Suprapubic skin (tissue), 4 donors: ENCODE results near the gene VTI1A.

Source experiments
- CTCF ChIP-seq, 2 donors: fragments of 200-600 bp in 1 of 2; fragments of 450-650 bp in 1 of 2; sonication (generic) in 1 of 2; IDR thresholded peaks; one replicate each; pipeline ENCODE4 v1.5.1; 2016 to 2019; ENCODE audit warnings: antibody characterized with exemption in 2 of 2, mild to moderate bottlenecking in 1 of 2, moderate library complexity in 1 of 2
- POLR2A ChIP-seq, 2 donors: fragments of 450-650 bp; IDR thresholded peaks; one replicate each; pipeline ENCODE4 v1.6.1; 2017; ENCODE audit warnings: antibody characterized with exemption in 2 of 2, mild to moderate bottlenecking in 2 of 2, moderate library complexity in 2 of 2
- POLR2AphosphoS5 ChIP-seq, 3 donors: sonication (generic); formaldehyde crosslinking; IDR thresholded peaks; one replicate each; pipeline ENCODE4 v1.6.1; 2017; ENCODE audit warnings: antibody characterized with exemption in 3 of 3

GRCh38 chr10:112852306-112852705, 405.3 kb downstream of the VTI1A start:
- no peak for TF ChIP-seq CTCF (IDR thresholded peaks at IDR 0.05)
- no peak for TF ChIP-seq POLR2AphosphoS5 (IDR thresholded peaks at IDR 0.05)
- TF ChIP-seq POLR2A (IDR thresholded peaks at IDR 0.05), result no peak
